Stomach (tissue), 9 donors: ENCODE results near the gene PDE9A. TPM values are rescaled to one million over a fixed set of nuclear protein-coding genes. Genes with fewer than 3 reads are reported as not detected.

Experiments used
- DNase-seq, 2 donors: peaks; one replicate each; pipeline versions ENCODE4 v3.0.0 to v3.0.0-alpha.2; 2013 to 2019
- H3K27ac ChIP-seq, 5 donors: fragments of 200-600 bp in 4 of 5; sonication (generic) in 4 of 5; one replicate each; pipeline ENCODE4 v1.5.1; 2013 to 2019; ENCODE audit warnings: mild to moderate bottlenecking in 1 of 5, moderate library complexity in 1 of 5
- H3K27me3 ChIP-seq, 3 donors: fragments of 200-600 bp; sonication (generic); one replicate each; pipeline ENCODE4 v1.5.1; 2017 to 2019; ENCODE audit warnings: mixed run types in 1 of 3
- H3K36me3 ChIP-seq, 4 donors: fragments of 200-600 bp; sonication (generic); 1 replicate in 3 of 4; 2 replicates in 1 of 4; pipeline ENCODE4 v1.5.1; 2016 to 2019
- H3K4me1 ChIP-seq, 4 donors: fragments of 200-600 bp; sonication (generic); one replicate each; pipeline ENCODE4 v1.5.1; 2016 to 2019
- H3K4me3 ChIP-seq, 4 donors: fragments of 200-600 bp; sonication (generic) in 3 of 4; one replicate each; pipeline ENCODE4 v1.5.1; 2016 to 2019; ENCODE audit warnings: mild to moderate bottlenecking in 1 of 4
- H3K9me3 ChIP-seq, 4 donors: fragments of 200-600 bp; sonication (generic); one replicate each; pipeline ENCODE4 v1.5.1; 2016 to 2019
- EP300 ChIP-seq: sonication (generic); formaldehyde crosslinking; IDR thresholded peaks from one replicate; pipeline ENCODE4 v1.6.1; 2017; ENCODE audit warnings: antibody characterized with exemption
- POLR2A ChIP-seq, 4 donors: fragments of 450-650 bp; IDR thresholded peaks; one replicate each; pipeline ENCODE4 v1.6.1; 2016; ENCODE audit warnings: antibody characterized with exemption in 4 of 4, control low read depth in 2 of 4, mild to moderate bottlenecking in 1 of 4, moderate library complexity in 1 of 4
- POLR2AphosphoS5 ChIP-seq, 3 donors: sonication (generic); formaldehyde crosslinking; IDR thresholded peaks; one replicate each; pipeline ENCODE4 v1.6.1; 2016; ENCODE audit warnings: antibody characterized with exemption in 3 of 3
- WGBS, 5 donors: extraction: QIAGEN DNeasy Blood & Tissue Kit in 3 of 5; methylation state at CpG; one replicate each; pipeline versions ENCODE4 v1.1.5 to v1.1.7; 2013 to 2018; 5-methylcytosine and 5-hydroxymethylcytosine counted together
- intact Hi-C: fragments of 100-400 bp; cut with DNase I; formaldehyde crosslinking; loops from one replicate; pipeline ENCODE4 v1.15.1; 2023; ENCODE audit warnings: low total_unique reads
- polyA plus RNA-seq, 3 donors: library from polyadenylated mRNA; stranded (reverse); fragments of 200-250 nt; gene quantifications; one replicate each; pipeline ENCODE4 v1.2.3, GENCODE V29; 2013
- total RNA-seq, 5 donors: library from RNA; depleted of rRNA; stranded (reverse); fragments of >200 nt; gene quantifications; one replicate each; pipeline versions ENCODE4 v1.1.0 to v1.2.3, GENCODE V29; 2014 to 2016
- TF ChIP-seq, protein P1 (sequence below), 7 experiments: fragments of 450-650 bp in 4 of 7; fragments of 200-600 bp in 3 of 7; sonication (generic) in 3 of 7; IDR thresholded peaks; one replicate each; pipeline ENCODE4 v1.5.1; 2016 to 2019; ENCODE audit warnings: antibody characterized with exemption in 7 of 7, control low read depth in 2 of 7, mild to moderate bottlenecking in 1 of 7
- donor health status: healthy with polysubstance abuse.
- donor health status: Bipolar disorder and iron deficiency.
- donor health status: healthy.

PDE9A gene
- total and polyA plus RNA-seq, 8 donors, result 6.4 to 77.1 (median 11.9) TPM

DNA sequence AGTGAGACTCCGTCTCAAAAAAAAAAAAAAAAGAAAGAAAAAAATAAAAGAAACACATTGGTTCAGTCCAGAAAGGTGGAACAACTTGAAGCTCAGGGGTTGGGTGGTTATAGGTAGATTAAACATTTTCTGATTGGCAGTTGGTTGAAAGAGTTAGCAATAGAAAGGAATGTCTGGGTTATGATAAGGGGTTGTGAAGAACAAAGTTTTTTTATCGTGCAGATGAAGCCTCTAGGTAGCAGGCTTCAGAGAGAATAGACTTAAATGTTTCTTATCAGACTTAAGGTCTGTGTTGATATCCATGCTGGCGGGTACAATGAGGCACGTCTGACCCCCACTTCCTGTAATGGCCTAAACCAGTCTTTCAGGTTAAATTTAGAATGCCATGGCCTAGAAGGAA is 45.0 kb upstream of the PDE9A start:
- H3K27me3 ChIP-seq, result no peaks in the 10 kb centered on the region
- WGBS, 5 donors, result 25 to 53% (median 41%) methylated on average over 3 to 4 of the region's 4 CpGs
- no peak overlapping the region for H3K4me3 ChIP-seq
- H3K27ac ChIP-seq, result no peak overlapping the region
- no peaks in the 10 kb centered on the region for H3K36me3 ChIP-seq
- peaks cover 0 to 32% (median 22%) of the 10 kb centered on the region in 4 donors for H3K9me3 ChIP-seq
- intact Hi-C loops, result no loop called here
- TF ChIP-seq, protein P1, sequence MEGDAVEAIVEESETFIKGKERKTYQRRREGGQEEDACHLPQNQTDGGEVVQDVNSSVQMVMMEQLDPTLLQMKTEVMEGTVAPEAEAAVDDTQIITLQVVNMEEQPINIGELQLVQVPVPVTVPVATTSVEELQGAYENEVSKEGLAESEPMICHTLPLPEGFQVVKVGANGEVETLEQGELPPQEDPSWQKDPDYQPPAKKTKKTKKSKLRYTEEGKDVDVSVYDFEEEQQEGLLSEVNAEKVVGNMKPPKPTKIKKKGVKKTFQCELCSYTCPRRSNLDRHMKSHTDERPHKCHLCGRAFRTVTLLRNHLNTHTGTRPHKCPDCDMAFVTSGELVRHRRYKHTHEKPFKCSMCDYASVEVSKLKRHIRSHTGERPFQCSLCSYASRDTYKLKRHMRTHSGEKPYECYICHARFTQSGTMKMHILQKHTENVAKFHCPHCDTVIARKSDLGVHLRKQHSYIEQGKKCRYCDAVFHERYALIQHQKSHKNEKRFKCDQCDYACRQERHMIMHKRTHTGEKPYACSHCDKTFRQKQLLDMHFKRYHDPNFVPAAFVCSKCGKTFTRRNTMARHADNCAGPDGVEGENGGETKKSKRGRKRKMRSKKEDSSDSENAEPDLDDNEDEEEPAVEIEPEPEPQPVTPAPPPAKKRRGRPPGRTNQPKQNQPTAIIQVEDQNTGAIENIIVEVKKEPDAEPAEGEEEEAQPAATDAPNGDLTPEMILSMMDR (IDR thresholded peaks at IDR 0.05), result no peak
- TF ChIP-seq EP300 (no peak), POLR2AphosphoS5 (IDR thresholded peaks at IDR 0.05) (no peak), POLR2A (IDR thresholded peaks at IDR 0.05) (no peak)
- H3K4me1 ChIP-seq, result no peaks in the 10 kb centered on the region
- DNase-seq, result no peak

DNA sequence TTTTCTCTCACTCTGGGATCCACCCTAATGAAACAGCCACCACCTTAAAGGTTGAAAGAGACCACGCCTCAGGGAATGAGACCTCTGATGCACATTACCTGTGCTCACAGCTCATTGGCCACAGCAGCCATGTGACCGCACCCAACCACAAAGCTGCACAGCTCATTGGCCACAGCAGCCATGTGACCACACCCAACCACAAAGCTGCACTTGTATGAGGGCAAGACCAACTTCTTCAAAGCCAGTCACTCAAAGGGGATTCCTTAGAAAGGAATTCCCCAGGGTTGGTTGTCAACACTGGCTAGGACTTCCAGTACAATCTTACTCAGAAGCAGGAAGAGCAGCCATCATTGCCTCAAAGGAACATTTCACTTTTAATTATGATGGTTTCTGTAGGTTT is 43.6 kb upstream of the PDE9A start:
- no peaks in the 10 kb centered on the region for H3K27me3 ChIP-seq
- H3K4me3 ChIP-seq, result no peak overlapping the region
- no peaks in the 10 kb centered on the region for H3K36me3 ChIP-seq
- WGBS, 5 donors, result 98 to 100% (median 100%) methylated on average over 2 of the region's 2 CpGs
- TF ChIP-seq EP300, result no peak
- no peak for TF ChIP-seq POLR2A (IDR thresholded peaks at IDR 0.05)
- TF ChIP-seq POLR2AphosphoS5 (IDR thresholded peaks at IDR 0.05), result no peak
- TF ChIP-seq, protein P1 (IDR thresholded peaks at IDR 0.05), result no peak
- H3K27ac ChIP-seq, result no peak overlapping the region
- peaks cover 0 to 24% (median 15%) of the 10 kb centered on the region in 4 donors for H3K9me3 ChIP-seq
- intact Hi-C loops, result no loop called here
- DNase-seq, result no peak
- peaks cover 0 to 2% (median 0%) of the 10 kb centered on the region in 4 donors for H3K4me1 ChIP-seq

DNA sequence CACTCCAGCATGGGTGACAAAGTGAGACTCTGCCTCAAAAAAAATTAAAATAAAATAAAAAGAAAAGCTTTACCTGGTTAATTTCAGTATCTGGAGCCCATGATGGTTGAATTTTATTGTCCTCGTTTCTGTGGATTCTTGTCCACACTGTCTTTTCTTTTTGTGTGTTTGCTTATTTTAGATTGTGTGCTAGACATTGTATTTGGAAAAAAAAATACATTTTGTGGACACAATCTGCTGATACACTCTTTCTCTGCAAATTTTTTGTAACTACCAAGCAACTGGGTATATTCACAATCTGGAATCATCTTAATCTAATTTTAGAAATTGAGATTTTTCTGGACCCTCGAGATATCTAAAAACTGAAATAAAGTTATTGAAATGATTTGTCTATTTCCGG is 41.6 kb upstream of the PDE9A start:
- Histone ChIP-seq H3K27me3 (peaks cover 0 to 8% (median 5%) of the 10 kb centered on the region in 3 donors), H3K27ac (no peak overlapping the region), H3K4me1 (peaks cover 0 to 14% (median 6%) of the 10 kb centered on the region in 4 donors), H3K9me3 (peaks cover 0 to 8% (median 0%) of the 10 kb centered on the region in 4 donors), H3K4me3 (no peak overlapping the region), H3K36me3 (no peaks in the 10 kb centered on the region)
- 90 to 94% (median 94%) methylated on average over 3 of the region's 3 CpGs for WGBS, 5 donors
- DNase-seq, result no peak
- intact Hi-C loops, result no loop called here
- TF ChIP-seq POLR2A (IDR thresholded peaks at IDR 0.05) (no peak), POLR2AphosphoS5 (IDR thresholded peaks at IDR 0.05) (no peak), EP300 (no peak)
- TF ChIP-seq, protein P1 (IDR thresholded peaks at IDR 0.05), result no peak

DNA sequence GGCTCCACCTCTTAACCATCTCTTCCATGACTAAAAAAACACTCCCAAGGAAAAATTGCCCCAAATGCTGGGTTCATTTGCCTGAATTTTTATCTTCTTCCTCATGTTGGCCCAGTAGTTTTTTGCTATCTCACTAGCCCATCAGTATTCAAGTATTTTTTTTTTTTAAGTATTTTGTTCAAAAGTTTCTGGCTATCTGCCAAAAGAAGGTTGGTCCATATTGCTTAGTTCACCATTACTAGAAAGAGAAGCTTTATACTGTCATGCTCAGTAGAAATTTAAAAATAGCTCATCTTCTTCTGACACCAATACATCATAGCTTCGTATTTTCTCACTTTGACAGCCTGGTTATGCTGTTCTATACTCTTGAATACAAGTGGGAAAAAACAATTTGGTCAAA is 41.0 kb upstream of the PDE9A start:
- Histone ChIP-seq H3K27ac (no peak overlapping the region), H3K4me1 (peaks cover 0 to 16% (median 8%) of the 10 kb centered on the region in 4 donors), H3K27me3 (peaks cover under 1 to 14% (median 10%) of the 10 kb centered on the region in 3 donors), H3K4me3 (no peak overlapping the region), H3K9me3 (peaks cover 0 to 8% (median 0%) of the 10 kb centered on the region in 4 donors), H3K36me3 (no peaks in the 10 kb centered on the region)
- WGBS, 5 donors, result 90 to 100% (median 93%) methylated on average over 1 of the region's 1 CpG
- intact Hi-C loops, result no loop called here
- no peak for TF ChIP-seq POLR2AphosphoS5 (IDR thresholded peaks at IDR 0.05)
- TF ChIP-seq, protein P1 (IDR thresholded peaks at IDR 0.05), result no peak
- no peak for TF ChIP-seq POLR2A (IDR thresholded peaks at IDR 0.05)
- TF ChIP-seq EP300, result no peak
- DNase-seq, result no peak
